ENCODE results near the gene SMIM15.

- TF ChIP-seq CTCF (IDR thresholded peaks at IDR 0.05; ENCODE audit: low read length) (no peak), EZH2 (optimal IDR thresholded peaks at IDR 0.05; ENCODE audit: low read depth, low read length) (no peak), EZH2phosphoT487 (IDR thresholded peaks at IDR 0.05; ENCODE audit: low read length) (no peak)
Observed at GRCh38 chr5:61160497-61160896, 1.8 kb downstream of the SMIM15 start.

Data from MM.1S (cell line).